Measurements from ENCODE around the gene PLCB1.

Gene PLCB1

DNA sequence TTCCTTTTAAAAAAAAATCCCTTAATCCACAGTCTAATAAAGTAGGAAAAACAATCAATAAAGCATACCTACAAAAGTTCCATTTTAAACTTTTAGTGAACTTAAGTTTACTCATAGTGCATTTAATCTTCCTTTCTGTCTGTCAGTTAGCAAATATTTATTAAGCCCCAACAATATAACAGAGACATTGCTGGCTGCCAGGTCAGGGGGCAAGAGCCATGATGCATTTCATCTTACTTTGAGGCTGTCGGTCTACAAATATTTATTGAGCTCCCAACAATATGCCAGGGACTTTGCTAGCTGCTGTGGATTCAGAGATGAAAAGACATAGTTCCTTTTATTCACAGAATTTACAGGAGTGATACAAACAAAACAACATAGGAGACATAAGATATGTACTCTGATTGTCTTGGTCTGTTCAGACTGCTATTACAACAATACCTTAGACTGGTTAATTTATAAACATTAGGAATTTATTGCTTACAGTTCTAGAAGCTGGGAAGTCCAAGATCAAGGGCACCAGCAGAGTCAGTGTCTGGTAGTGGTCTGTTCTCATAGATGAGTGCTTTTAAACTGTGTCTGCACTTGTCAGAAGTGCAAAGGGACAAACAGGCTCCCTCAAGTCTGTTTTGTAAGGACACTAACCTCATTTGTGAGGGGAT is 118.6 kb downstream of the PLCB1 start:
- DNase-seq = no peak

DNA sequence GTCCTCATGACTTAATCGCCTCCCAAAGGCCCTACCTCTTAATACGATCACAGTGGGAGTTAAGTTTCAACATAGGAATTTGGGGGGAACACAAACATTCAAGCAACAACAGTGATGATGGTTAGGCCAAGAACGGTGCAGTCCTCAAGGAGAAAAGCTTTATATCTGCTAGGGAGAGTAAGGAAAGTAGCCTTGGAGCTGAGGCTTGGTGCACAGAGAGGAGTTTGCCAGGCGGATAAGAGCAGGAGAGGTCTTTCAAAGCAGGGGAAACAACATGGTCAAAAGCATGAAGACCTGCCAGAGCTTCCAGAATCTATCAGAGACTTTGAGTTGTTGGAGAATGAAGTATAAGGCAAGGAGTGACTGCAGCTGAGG is 119.1 kb downstream of the PLCB1 start:
- no peak for DNase-seq

DNA sequence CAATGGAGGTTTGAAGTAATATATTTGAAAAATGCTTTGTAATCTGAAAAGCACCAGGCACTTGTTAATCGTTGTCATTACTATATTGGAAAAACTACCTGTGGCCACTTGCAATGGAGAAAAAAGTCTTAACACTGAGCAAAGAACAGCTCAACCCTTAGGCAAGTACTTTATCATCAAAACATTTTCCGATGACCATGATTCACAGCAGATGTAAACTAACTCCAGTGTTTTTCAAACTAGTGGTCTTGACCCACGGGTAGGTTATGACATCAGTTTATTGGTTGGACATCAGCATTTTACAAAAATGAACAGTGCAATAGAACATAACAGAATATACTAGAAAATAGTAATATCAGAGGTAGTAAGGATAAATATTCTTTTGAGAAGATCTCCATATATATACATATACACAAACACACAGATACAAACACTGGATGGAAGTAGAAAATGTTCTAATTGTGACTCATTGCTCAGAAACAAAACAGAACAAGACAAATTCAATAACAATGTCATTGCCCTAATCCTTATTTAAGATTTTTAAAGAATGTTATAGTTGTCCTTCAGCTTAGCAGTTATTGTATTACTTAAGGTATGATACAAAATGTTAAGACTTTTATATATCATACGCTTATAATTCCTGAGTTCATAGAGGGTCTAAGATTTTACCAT is 123.0 kb downstream of the PLCB1 start:
- no peak for DNase-seq

DNA sequence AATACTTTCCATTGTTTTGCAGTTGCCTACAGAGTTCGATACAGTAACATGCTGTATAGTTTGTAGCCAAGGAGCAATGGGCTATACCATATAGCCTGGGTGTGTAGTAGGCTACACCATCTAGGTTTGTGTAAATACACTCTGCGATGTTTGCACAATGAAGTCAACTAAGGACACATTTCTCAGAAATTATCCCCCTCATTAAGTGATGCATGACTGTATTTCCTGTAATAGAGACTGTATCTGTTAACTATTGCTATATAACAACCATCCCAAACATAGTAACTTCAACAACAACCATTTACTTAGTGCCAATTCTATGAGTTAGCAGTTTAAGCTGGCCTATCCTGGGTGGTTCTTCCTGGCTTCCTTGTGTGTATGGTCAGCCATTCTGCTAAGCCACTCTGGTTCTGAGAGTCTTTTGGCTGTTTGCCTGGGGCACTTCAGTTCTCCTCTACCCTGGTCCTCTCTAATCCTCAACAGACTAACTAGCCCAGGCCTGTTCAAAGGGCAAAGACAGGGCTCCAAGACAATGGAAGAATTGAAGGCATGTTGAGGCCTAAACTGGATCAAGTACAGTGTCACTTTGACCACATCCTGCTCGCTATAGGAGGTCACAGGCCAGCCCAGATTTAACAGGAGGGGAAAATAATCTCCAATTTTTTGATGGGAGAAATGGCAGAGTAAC is 124.0 kb downstream of the PLCB1 start:
- DNase-seq = peak; percentile 11

DNA sequence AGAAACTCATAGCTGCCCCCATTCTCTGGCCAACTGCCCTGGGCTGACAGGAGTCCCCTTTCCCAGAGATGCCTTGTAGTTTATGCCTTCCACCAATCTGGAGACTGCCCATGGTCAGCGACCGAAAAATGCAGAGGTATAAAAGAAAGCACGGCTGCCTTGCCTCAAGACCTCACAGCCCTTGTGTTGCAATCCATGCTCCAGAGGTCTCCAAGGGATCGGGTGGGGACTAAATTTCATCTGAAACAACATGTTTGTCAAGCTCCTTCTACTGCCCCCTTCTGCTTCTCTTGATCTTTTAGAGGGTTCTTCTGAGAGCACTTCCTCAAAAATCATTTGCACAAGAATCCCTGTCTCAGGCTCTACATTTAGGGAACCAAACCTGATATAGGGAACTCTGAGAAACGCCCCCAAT is 128.8 kb downstream of the PLCB1 start:
- DNase-seq = no peak

DNA sequence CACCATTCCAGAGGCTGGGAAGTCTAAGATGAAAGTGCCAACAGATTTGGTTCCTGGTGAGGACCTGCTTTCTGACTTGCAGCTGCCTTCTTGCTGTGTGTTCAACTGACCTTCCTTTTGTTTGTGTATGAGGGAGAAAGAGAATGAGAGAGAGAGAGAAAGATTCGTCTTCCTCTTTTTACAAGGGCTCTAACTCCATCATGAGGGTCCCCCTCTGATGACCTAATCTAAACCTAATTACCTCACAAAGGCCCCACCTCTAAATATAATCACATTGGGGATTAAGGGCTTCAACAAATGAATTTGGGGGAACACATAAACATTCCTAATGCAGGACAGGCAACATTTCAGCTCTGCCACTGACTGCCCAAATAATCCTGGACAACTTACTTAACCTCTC is 130.7 kb downstream of the PLCB1 start:
- no peak for DNase-seq

DNA sequence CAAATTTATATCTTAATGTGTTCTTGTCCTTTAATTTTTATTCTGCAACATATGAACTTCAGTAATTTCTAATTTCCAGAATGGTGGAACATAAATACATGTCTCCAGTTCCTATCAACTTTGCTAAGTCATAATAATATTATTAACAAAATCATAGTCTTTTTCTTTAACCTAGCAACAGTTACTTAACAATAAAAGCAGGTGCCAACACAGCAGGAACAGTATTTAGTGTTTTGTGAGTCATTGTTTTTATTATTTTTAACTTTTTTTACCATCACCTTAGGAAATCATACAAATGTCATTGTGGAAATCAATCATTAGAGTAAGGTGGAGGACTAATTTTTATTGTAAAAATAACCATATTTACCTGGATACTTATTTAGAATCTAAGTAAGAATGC is 133.5 kb downstream of the PLCB1 start:
- DNase-seq = no peak

DNA sequence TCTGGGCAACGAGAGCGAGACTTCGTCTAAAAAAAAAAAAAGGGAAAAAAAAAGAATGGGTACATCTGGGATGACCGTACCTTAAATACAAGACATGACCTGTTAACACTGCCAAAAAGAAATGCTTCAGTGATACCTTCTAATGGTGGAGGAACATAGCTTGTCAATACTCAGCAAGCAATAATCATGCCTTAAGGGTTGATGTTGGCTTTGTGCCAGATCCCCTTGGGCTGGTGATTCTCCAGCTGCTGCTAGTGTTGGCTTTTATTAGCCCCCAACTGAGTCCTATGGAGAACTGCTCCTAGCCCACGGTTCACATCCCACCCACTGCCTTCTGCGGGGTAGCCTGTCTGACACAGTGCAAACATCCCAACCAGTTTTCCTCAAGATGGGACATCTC is 134.9 kb downstream of the PLCB1 start:
- no peak for DNase-seq

DNA sequence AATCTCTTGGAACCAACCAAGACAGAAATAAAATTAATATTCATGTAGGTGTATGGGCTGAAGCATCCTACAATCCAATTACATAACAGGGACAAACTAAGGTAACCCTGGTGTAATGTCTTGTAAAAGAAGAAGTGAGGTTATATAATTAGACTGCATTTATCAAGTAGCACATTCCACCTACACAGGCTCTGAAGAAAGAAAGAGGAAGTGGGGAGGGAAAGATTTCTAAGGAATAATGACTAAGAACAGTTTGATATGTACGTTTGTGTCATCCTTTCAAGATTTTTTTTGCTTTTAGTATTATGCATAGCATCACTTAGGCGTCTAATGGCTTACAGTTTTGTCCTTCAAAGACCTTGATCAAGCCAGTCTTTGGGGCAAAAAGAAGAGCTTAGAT is 139.7 kb downstream of the PLCB1 start:
- DNase-seq = no peak

DNA sequence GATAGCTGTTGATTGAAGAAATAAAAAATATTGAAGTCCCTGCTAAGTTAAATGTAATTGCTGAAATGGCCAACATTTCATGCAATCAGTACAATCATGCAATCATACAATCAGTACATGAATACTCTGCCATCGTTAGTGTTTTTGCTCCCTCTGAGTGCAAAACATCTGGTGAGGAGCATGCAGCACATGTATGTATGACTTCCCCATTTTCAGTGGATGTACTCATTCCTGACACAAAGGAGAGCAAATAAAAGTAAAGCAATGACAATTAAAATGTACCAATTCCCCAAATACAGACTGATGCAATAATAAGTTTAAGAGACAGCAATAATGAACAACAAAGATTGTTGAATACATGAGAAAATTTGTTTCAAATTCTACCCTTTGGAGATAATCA is 140.7 kb downstream of the PLCB1 start:
- DNase-seq = no peak

DNA sequence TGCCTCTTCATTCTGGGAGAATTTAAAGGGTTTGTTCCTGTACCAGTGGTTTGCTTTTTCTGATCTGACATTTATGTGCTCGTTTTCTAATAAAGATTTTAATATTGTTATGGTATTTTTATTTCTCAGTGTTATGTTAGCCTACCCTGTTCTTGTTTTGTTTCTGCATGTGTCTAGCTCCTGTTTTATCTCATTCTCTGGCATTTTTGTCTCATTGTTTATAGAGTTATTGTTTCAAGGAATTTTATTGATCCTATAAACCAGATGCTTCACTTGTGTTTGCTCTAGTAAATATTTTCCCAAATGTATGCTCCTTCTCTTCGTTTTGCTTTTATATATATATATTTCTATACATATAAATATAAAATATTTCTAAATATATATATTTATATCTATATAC is 152.8 kb downstream of the PLCB1 start:
- DNase-seq = no peak

DNA sequence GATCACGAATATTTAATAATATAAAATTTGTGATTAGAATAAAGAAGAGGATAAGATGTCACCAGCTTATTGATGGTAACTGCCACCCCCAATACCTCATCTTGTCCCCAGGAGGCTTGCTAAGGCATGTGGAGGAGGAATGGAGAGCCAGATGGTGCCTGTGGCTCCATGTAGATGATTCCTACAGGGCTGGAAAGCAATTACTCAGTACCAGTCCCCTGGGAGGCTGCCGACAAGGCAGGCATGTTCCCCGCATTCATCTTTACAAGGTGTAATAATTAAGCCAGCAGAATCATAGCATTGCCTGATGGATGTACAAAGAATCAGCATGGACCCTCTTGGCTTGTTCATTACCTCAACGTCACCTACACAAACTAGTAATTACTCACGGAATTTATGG is 155.3 kb downstream of the PLCB1 start:
- DNase-seq = no peak

DNA sequence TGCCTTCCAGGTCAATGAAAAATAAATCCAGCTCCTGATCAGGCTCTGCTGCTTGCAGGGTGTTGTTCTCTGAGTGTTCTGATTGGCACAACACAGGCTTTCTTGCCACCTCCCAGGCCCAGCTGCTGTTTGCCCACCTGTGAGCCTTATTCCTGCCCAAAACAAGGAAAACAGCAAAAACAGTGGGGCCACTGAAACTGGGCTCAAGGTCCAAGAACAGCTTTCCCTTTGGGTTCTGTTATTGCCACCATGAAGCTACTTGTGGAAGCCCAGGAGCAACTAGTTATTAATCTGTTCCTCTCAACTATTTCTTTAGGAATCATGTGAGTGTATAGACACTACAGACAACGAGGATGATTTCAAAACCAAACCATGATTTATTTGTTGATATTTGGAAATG is 159.1 kb downstream of the PLCB1 start:
- DNase-seq = no peak

DNA sequence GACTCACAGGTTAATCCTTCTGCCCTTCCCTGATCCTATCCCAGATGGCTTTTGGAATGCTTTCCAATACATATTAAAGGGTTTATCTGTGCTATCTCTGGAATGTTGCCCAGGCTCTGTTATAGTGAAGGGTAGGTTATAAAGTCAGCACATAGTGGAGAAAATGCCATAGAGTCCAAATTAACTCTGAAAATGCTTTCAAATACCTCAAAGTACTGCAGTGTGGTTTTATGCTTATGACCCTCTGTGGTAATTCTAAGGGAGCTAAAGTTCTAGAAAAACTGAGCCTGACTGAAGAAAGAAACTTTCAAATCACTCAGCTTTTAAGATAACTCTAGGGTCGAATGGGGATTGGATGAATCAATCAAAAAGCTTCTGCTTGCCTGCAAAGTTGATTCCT is 159.8 kb downstream of the PLCB1 start:
- no peak for DNase-seq

DNA sequence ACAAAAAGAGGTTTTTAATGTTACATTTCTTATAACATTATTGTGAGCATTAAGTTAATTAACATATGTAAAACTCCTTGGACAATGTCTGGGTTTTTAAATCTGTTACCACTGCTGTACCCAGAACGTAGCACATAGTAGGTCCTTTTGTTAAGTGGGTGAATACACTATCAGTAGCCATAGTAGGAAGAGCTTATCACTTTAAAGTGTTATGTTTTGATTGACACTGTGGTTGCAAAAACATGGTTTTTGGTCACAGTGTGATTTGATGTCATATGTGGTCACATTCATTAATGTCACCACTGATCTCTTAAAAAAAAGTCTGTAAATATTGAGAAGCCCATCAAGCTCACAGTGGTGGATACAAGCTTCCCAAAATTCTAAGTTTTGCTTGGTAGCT is 160.7 kb downstream of the PLCB1 start:
- DNase-seq = no peak

DNA sequence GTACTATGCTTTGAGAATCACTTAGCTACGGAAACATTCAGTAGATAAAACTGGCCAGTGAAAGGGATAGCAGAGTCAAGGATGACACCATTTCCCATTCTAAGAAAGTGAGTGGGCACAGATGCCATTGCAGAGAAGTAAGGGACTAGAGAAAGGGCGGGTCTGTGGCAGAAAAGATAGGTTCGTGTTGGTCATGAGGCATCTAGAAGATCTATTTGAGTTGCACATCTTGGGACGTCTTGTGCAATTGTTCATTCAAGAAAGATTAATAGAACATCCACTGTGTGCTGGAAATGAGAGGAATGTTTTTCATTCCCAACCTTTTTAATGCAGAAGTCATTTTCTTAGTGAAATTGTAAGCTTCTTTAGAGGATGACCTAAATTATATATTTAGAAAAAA is 161.7 kb downstream of the PLCB1 start:
- DNase-seq = no peak

DNA sequence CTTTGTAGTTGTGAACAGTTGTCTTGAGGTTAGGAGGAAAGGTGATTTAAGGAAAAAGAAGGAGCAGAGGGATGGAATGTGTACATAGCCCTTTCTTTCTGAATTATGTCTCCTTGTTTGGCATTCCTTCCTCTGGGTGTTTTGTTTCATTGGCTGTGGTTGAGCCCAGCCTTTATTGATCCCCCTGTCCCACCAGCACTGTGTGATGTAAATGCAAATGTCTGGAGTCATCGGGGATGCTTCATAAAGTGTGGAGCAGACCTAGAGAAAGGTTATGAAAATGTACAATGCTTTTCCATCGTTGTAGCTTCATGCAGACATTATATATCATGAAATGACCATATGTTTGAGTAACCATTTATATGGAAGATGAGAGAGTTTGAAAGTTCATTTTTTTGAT is 164.5 kb downstream of the PLCB1 start:
- no peak for DNase-seq

DNA sequence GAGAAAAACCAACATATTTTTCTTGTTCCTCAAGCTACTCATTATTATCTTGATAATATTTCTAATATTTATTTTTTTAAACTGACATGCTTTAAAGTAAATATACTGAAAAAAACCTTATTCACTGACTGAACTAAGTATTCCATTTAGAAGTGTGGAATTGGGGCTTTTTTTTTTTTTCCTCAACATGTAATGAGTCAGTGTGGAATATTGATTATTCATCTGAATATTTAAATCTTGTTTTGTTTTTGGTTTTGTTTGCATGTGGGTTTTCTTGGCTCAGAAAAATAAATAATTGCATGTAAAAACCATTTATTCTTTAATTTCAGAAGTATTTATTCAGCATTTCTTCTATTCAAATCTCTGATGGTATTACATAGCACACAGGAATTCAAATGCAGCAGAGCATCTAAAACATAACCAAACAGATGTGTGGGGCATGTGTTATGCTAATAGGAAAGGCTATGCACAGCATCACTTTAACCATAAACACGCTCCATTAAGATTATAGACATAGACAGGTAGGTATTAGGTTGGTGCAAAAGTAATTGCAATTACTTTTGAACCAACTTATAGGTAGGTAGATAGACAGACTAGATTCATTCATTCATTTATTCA is 166.5 kb downstream of the PLCB1 start:
- no peak for DNase-seq

DNA sequence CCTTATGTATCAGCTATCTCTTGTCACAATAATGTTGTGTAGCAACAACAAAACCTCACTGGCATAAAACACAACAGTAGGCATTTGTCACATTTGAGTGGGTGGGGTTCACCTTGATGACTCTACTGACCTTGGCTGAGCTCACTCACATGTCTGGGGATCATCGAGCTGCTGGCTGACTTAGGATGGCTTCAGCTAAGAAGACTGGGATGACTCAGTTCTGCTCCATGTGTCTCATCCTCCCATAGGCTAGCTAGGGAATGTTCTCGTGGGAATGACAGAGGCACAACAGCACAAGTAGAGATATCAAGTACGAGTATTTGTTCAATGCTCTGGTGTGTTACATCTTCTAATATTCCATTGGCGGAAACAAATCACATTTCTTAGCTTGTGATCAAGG is 167.9 kb downstream of the PLCB1 start:
- DNase-seq = no peak

DNA sequence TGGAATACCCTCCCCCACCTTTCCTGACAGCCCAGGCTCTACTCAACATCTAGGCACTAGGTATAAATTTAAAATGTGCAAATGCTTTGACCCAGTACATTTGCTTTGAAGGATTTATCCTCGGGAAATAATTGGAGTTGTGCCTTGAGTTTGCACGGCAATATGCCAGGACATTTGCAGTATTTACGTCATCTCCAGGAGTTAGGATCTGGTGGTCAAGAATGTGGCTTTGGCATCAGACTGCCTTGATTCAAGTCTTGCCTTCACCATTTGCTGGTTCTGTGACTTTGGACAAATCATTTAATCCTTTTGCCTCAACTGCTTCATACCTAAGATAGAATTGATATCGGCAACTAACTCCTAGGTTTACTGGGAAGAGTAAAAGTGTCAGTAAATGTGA is 169.6 kb downstream of the PLCB1 start:
- no peak for DNase-seq

DNA sequence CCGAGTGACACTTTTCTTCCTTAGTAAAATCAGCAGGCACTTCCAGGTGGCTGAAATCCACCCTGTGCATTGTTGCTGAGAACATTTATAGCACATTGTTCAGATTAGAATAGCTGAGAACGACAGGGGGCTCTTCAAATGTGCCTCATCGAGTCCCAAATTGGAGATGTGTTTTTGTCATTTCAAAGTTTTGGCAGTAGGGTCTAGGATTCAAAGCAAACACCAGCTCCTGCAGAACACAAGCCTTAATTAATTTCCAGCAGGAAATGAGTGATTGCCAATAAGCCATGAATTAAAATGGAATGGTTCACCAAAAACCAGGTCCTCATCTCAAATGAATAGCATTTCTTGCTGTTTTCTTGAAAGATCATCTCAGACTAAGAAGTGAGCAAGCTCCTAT is 171.6 kb downstream of the PLCB1 start:
- DNase-seq = no peak

DNA sequence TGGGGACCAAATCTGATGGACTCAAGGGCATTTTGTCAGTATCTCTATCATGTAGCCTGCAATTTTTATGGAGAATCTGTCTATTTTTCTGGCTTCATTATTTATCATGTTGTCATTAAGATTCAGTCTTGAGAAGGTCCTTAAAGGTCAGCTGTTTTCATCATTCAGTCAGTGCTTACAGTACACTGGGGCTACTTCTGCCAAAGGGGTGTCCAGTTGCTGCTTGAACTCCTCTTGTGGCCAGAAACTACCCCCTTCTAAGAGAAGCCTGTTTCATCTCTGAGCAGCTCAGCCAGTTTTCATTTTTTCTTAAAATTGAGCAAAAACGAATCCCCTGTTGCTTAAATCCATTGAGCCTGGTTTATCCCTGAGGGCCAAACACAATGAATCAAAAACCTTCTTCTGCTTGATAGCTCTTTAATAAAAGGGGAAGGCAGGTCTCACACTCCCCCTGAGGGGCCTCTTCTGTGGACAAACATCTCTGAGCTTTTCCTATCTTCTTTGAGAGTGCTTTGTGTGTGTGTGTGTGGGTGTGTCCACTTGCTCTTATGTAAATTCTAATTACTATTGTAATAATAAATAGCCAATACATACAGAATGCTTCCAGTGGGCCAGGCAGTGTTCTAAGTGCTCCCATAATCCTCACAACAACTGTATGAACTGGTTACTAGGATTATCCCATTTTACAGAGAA is 172.2 kb downstream of the PLCB1 start:
- DNase-seq = no peak

DNA sequence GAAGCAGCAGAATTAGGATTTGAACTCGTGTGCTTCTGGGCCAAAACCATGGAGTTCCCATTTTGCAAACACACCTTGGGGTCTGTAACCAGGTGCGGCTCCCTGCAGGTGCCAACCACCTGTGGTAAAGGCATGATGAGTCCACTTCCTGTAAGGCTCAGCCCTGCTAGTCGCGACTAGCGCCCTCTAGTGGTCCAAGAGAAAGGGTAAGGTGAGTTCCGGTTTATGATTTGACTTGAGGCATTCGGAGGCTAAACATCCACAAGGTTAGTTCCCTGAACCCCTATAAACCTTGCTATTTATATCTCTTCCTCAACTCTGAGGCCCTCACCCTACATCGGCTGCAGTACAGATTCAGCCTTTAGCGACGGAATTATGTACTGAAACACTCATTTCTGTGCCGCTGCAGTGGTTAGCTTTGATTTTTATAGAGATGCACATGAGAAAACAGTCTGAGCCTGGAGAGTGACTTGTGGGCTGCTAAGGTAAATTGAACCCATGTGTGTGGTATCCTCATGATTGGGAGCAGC is 173.4 kb downstream of the PLCB1 start:
- no peak for DNase-seq

All from DMS79 (cell line).